MM.1S (cell line): ENCODE results near the gene TNFSF8.

Source experiments
- DNase-seq: peaks from one replicate; pipeline ENCODE4 v3.0.0-alpha.2; 2015
- H2AFZ ChIP-seq: fragments of 300-600 bp; sonication (generic); 2 replicates; pipeline ENCODE4 v1.6.0; 2016; ENCODE audit warnings: antibody characterized with exemption, low read length
- H3F3A ChIP-seq: fragments of 300-600 bp; sonication (generic); 2 replicates; pipeline ENCODE4 v1.6.1; 2016; ENCODE audit warnings: mild to moderate bottlenecking, antibody characterized with exemption, low read length, moderate library complexity, mixed read lengths; ENCODE audit not compliant: insufficient read depth
- H3K27ac ChIP-seq: fragments of 300-600 bp; sonication (generic); 2 replicates; pipeline ENCODE4 v1.5.1; 2016; ENCODE audit warnings: mild to moderate bottlenecking, low read length
- H3K27me3 ChIP-seq: fragments of 300-600 bp; sonication (generic); replicated peaks from 2 replicates; pipeline ENCODE4 v1.6.0; 2016; ENCODE audit warnings: low read length; ENCODE audit not compliant: insufficient read depth
- H3K36me3 ChIP-seq: fragments of 300-600 bp; sonication (generic); replicated peaks from 2 replicates; pipeline ENCODE4 v1.6.1; 2016; ENCODE audit warnings: mild to moderate bottlenecking, low read length, mixed read lengths; ENCODE audit not compliant: insufficient read depth
- H3K4me1 ChIP-seq: fragments of 300-600 bp; sonication (generic); 2 replicates; pipeline ENCODE4 v1.6.1; 2016; ENCODE audit warnings: low read length, mixed read lengths
- H3K4me2 ChIP-seq: fragments of 300-600 bp; sonication (generic); 2 replicates; pipeline ENCODE4 v1.6.0; 2016; ENCODE audit warnings: low read depth, low read length
- H3K4me3 ChIP-seq: fragments of 300-600 bp; sonication (generic); 2 replicates; pipeline ENCODE4 v1.5.1; 2016; ENCODE audit warnings: low read length, mixed read lengths
- H3K79me2 ChIP-seq: fragments of 300-600 bp; sonication (generic); 2 replicates; pipeline ENCODE4 v1.6.1; 2016; ENCODE audit warnings: mixed run types, low read length, mixed read lengths
- H3K9ac ChIP-seq: fragments of 300-600 bp; sonication (generic); 2 replicates; pipeline ENCODE4 v1.6.1; 2016; ENCODE audit warnings: low read length, mixed read lengths
- H3K9me2 ChIP-seq: fragments of 300-600 bp; sonication (generic); replicated peaks from 2 replicates; pipeline ENCODE4 v1.6.1; 2016; ENCODE audit warnings: mild to moderate bottlenecking, low read length, mixed read lengths; ENCODE audit not compliant: insufficient read depth
- H3K9me3 ChIP-seq: fragments of 300-600 bp; sonication (generic); replicated peaks from 2 replicates; pipeline ENCODE4 v1.6.1; 2016; ENCODE audit warnings: mild to moderate bottlenecking, low read length, mixed read lengths; ENCODE audit not compliant: insufficient read depth
- H4K20me1 ChIP-seq: fragments of 300-600 bp; sonication (generic); 2 replicates; pipeline ENCODE4 v1.6.1; 2016; ENCODE audit warnings: mild to moderate bottlenecking, low read length, moderate library complexity, mixed read lengths; ENCODE audit not compliant: insufficient read depth
- EZH2 ChIP-seq: fragments of 300-600 bp; sonication (generic); optimal IDR thresholded peaks from 2 replicates; pipeline ENCODE3; 2017; ENCODE audit warnings: low read depth, mild to moderate bottlenecking, antibody characterized with exemption, low read length, mixed read lengths
- EZH2phosphoT487 ChIP-seq: fragments of 300-600 bp; sonication (generic); IDR thresholded peaks from 2 replicates; pipeline ENCODE4 v1.6.1; 2018; ENCODE audit warnings: antibody characterized with exemption, low read length
- TF ChIP-seq, protein P1 (sequence below): fragments of 300-600 bp; sonication (generic); IDR thresholded peaks from 2 replicates; pipeline ENCODE4 v1.5.1; 2016; ENCODE audit warnings: antibody characterized with exemption, low read length, mixed read lengths

TNFSF8 gene

DNA sequence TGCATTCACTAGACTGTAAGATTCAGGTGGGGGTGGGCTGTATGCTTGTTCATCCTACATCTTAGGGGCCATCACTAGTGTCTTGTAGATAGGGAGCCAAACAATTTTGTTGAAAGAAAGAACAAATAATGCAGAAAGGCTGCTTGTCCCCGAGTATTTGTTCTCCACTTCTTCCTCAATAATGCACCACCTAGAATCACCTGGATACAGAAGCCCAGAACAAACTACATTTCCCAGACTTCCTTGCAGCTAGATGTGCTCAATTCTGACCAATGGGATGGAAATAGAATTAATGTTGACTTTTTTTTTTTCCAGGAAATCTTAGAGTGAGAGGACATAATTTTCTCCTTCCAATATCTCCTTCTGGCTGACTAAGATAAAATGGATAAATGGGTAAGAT is 38.9 kb upstream of the TNFSF8 start:
- H3K9me3 ChIP-seq, result no peaks in the 10 kb centered on the region
- H3K9ac ChIP-seq, result no peak overlapping the region
- no peaks in the 10 kb centered on the region for H3F3A ChIP-seq
- no peak overlapping the region for H3K27ac ChIP-seq
- no peaks in the 10 kb centered on the region for H4K20me1 ChIP-seq
- DNase-seq, result no peak
- no peaks in the 10 kb centered on the region for H3K79me2 ChIP-seq
- no peak overlapping the region for H3K4me3 ChIP-seq
- H3K27me3 ChIP-seq, result no peaks in the 10 kb centered on the region
- TF ChIP-seq, protein P1, sequence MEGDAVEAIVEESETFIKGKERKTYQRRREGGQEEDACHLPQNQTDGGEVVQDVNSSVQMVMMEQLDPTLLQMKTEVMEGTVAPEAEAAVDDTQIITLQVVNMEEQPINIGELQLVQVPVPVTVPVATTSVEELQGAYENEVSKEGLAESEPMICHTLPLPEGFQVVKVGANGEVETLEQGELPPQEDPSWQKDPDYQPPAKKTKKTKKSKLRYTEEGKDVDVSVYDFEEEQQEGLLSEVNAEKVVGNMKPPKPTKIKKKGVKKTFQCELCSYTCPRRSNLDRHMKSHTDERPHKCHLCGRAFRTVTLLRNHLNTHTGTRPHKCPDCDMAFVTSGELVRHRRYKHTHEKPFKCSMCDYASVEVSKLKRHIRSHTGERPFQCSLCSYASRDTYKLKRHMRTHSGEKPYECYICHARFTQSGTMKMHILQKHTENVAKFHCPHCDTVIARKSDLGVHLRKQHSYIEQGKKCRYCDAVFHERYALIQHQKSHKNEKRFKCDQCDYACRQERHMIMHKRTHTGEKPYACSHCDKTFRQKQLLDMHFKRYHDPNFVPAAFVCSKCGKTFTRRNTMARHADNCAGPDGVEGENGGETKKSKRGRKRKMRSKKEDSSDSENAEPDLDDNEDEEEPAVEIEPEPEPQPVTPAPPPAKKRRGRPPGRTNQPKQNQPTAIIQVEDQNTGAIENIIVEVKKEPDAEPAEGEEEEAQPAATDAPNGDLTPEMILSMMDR, result no peak
- TF ChIP-seq EZH2phosphoT487 (no peak), EZH2 (no peak)
- no peak overlapping the region for H2AFZ ChIP-seq
- H3K36me3 ChIP-seq, result no peaks in the 10 kb centered on the region
- H3K9me2 ChIP-seq, result no peaks in the 10 kb centered on the region
- H3K4me1 ChIP-seq, result no peaks in the 10 kb centered on the region
- no peak overlapping the region for H3K4me2 ChIP-seq

DNA sequence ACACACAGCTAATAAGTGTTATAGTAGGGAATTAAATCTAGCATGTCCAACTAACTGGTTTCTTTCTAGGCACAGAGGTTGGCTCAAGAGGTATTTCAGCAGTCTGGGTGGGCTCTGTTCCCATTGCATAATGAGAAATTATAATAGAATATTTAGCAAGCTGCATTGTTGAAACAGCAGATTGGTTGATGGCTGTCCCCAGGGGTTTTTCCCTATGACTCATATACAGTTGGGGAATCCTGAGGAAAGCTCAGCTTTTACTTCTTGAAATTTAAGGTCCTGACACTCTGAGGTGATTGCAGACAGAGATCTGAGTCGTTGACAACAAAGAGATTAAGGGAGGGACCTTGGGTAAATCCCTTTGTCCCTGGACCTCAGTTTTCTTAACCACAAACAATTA is 38.3 kb upstream of the TNFSF8 start:
- Histone ChIP-seq H3K4me2 (no peak overlapping the region), H3K27ac (no peak overlapping the region)

DNA sequence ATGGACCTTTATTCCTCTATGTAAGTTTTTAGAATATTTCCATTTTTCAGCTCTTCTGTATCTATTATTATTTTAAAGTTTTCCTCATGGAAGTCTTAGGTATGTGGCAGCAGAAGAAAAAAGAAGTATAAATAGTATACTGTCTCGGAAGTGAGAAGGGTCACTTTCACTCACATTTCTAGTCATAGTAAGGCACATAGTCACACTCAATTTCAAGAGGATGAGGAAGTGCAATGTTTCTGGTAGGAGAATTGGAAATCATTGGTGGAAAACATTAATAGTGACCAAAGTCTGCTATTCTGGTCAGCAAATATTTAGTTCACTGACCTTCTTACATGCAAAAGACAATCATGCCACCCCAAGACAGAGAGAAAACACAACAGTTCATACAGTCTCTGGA is 35.2 kb upstream of the TNFSF8 start:
- Histone ChIP-seq H3K79me2 (no peaks in the 10 kb centered on the region), H2AFZ (no peak overlapping the region), H3K4me2 (no peak overlapping the region), H3K9me3 (no peaks in the 10 kb centered on the region), H3K9ac (no peak overlapping the region), H3K4me1 (0 out of 2 replicates have a peak, but pooled peaks cover under 1% of the 10 kb centered on the region), H3K36me3 (no peaks in the 10 kb centered on the region), H3K27ac (no peak overlapping the region), H3K9me2 (no peaks in the 10 kb centered on the region), H3K27me3 (no peaks in the 10 kb centered on the region), H3F3A (no peaks in the 10 kb centered on the region), H4K20me1 (no peaks in the 10 kb centered on the region), H3K4me3 (no peak overlapping the region)
- no peak for DNase-seq
- TF ChIP-seq, protein P1, result no peak
- no peak for TF ChIP-seq EZH2
- no peak for TF ChIP-seq EZH2phosphoT487

More for the DNA sequence above, 38.3 kb upstream of the TNFSF8 start:
- TF ChIP-seq, protein P1, result no peak
- no peak for TF ChIP-seq EZH2
- no peak for TF ChIP-seq EZH2phosphoT487
- Histone ChIP-seq H3K9me3 (no peaks in the 10 kb centered on the region), H3K4me1 (no peaks in the 10 kb centered on the region), H3K9me2 (no peaks in the 10 kb centered on the region), H3K9ac (no peak overlapping the region), H3K36me3 (no peaks in the 10 kb centered on the region), H3K27me3 (no peaks in the 10 kb centered on the region), H3K79me2 (no peaks in the 10 kb centered on the region), H4K20me1 (no peaks in the 10 kb centered on the region), H2AFZ (no peak overlapping the region), H3F3A (no peaks in the 10 kb centered on the region), H3K4me3 (no peak overlapping the region)
- no peak for DNase-seq
